HG03135 (cell line): ENCODE measurements around the gene SLC4A7.

Experiments used
- ATAC-seq: cut with Tn5 transposase; IDR thresholded peaks from one replicate; pipeline ENCODE4 v1.9.1; 2021; ENCODE audit warnings: mild to moderate bottlenecking, moderate library complexity; ENCODE audit not compliant: unreplicated experiment

The SLC4A7 gene

DNA sequence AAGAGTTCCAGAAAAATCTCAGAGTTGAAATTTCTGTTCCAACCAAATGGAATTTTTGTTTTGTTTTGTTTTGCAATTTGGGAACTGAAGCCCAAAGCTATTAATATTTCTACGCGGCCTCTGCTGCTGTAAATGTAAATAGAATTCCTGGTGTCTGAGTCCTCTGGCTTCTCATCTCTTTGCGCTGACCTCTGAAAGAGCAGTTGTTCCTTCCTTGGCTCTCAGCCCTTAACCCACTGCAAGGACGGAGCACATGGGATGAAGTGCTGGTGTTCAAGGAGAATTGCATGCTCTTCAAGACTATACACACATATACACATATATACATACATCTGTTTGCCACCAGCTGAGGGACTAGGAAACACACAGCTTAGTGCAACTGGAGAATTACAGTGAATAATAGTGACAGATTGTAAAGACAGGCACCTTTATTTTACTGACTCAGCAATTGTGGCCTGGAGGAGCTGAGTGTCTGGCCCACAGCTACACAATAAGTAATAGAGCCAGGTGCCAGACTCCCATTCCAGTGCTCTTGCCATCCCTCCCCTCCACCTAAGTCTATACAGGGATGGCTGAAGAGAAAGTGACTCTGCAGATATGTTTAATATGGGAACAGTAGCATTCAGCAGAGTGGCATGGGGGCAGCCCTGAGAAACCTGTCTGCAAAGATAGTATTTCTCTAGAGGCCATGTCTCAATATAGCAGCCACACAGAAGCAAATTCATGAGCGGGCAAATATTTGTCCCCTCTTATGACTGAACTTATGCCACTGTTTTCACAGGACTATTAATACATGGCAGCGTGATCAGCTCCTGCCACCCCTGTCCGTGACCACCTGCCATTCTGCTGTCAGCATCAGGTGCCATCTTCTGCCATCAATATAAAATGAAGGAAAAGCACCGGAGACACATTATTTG is 157.3 kb downstream of the SLC4A7 start:
- no peak for ATAC-seq

DNA sequence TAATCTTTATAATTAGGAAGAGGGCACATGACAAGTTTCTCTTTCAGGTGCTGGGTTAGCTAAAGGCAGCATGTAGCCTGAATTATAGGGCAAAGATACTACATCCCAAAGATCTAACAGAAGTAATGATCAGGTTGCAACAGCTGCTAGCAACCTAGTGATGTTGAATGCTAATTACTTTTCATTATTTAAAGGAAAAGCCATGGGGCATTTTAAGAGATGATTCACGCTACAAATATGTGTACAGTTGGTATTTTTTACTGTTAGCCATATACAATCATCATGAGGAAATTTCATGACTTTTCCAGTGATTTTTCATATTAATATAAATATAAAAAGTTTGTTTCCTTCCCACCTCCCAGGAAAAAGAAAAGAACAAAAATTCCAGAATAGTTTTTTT is 158.0 kb downstream of the SLC4A7 start:
- no peak for ATAC-seq

DNA sequence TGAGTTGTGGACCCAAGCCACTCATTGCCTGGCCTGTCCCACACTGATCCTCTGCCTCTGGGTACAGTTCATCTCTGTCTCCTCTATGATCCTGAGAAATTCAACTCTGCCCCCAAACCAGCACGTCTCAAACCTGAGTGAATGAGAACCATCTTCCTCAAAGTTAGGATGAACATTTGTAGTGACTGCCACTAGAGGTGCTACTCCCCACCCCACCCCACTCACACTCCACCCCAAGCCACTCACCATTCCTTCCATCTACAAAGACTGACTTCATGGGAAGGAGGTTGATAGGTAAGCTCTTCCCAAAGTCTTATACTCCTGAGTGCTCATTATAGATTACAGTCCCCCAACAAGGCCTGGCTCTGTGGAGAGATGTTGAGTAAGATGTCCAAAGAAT is 158.8 kb downstream of the SLC4A7 start:
- no peak for ATAC-seq

DNA sequence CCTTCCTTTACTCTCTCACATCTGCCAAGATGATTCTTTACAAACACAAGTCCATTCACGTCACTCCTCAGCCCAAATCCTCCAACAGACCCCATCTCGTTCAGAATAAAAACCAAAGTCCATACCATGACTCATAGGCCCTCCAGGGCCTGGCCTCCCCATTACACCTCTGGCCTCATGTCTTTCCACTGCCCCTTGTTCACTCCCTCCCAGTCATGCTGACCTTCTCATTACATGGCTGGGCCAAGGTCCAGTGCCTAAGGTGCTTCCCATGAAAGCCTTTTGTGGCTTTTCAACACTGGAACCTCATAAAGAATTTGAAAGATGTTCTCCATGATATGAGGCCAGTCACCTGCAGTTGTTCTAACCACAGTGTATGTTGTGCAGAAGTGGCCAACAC is 159.5 kb downstream of the SLC4A7 start:
- no peak for ATAC-seq

DNA sequence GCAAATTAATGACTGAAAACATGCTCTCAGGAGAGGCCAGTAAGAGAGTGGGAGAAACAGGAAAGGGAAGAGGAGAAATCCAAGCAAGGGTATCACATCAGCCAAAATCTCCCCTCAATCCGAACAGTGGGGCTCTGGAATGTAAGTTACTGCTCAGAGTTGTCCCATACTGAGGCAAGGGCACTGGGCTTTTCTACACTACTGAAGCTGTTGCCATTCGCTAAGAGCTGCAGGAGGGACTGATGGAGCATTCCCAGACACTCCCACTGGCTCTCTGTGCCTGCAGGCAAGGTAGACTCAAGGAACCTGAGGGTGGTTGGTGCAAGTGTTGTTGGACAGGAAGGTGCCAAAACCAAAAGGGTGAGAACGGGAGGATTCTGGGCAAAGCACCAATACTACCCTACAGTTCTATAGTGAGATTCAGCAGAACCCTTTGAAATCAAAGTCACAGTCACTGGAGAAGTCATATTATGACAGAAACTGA is 161.1 kb downstream of the SLC4A7 start:
- ATAC-seq, result no peak
